ENCODE measurements around the gene SELENOI. TPM values are rescaled to one million over a fixed set of nuclear protein-coding genes. Genes with fewer than 3 reads are reported as not detected.

Gene SELENOI
- total and polyA plus RNA-seq, 2 donors (not counting 3 experiments of a cell fraction or from before 2014, with no cell fraction given): 10.8 to 25.3 TPM

- no peak overlapping the region for H3K27ac ChIP-seq (ENCODE audit: insufficient read depth, low read depth, low read length)
- intact Hi-C loops (cut with micrococcal nuclease) (no loop called here), dilution Hi-C loops (cut with MboI; ENCODE audit: extremely low pct_ligation_motif_present, low sequenced_read_pairs) (no loop called here)
- H3K9me3 ChIP-seq (replicated peaks; ENCODE audit: control insufficient read depth, insufficient read depth, low read length): no peaks in the 10 kb centered on the region
- H3K4me3 ChIP-seq (replicated peaks in 1 of 3; ENCODE audit: insufficient read depth in 1 of 3, low read depth in 1 of 3, low read length in 3 of 3): no peak overlapping the region
- CTCF ChIA-PET: interaction anchor here (1.2 to 1.4 kb wide), 2 partner anchors 8 to 12 kb away, joined by 3 read pairs; no protein-coding TSS in a partner anchor
- no peaks in the 10 kb centered on the region for H3K9me1 ChIP-seq (replicated peaks; ENCODE audit: control insufficient read depth, extremely low read depth, insufficient read depth, low read length)
- TF ChIP-seq POLR2AphosphoS5 (IDR thresholded peaks at IDR 0.05; ENCODE audit: insufficient read depth, low read depth, low read length): no peak
- DNase-seq (ENCODE audit: low read depth, low spot score): no peak
- POLR2A ChIA-PET: no interaction called here
- peaks cover 2 to 6% of the 10 kb centered on the region in 2 experiments for H3K36me3 ChIP-seq (ENCODE audit: control insufficient read depth in 2 of 2, extremely low read depth in 1 of 2, insufficient read depth in 2 of 2, low read length in 2 of 2)
- H3K27me3 ChIP-seq (ENCODE audit: control insufficient read depth in 2 of 2, insufficient read depth in 2 of 2, low read length in 2 of 2): no peaks in the 10 kb centered on the region
- peaks cover 2% of the 10 kb centered on the region for H3K79me2 ChIP-seq (ENCODE audit: control insufficient read depth, insufficient read depth, low read length)
- no peaks in the 10 kb centered on the region for H4K20me1 ChIP-seq (replicated peaks; ENCODE audit: control insufficient read depth, extremely low read depth, insufficient read depth, low read length)
- no peak for FAIRE-seq
- no peak overlapping the region for H2AFZ ChIP-seq (ENCODE audit: low read depth, low read length)
- no peaks in the 10 kb centered on the region for H3K4me1 ChIP-seq (ENCODE audit: control insufficient read depth, extremely low read depth, insufficient read depth, low read length)
- no peak overlapping the region for H3K4me2 ChIP-seq (ENCODE audit: insufficient read depth, low read length)
- BruUV-seq (replicated peaks): no TSS peak
- H3K9ac ChIP-seq (replicated peaks; ENCODE audit: extremely low read depth, insufficient read depth, low read length): no peak overlapping the region
Observed at GRCh38 chr2:26376799-26377198, 30.9 kb downstream of the SELENOI start.

- dilution Hi-C loops (cut with MboI; ENCODE audit: extremely low pct_ligation_motif_present, low sequenced_read_pairs): no loop called here
- H3K4me2 ChIP-seq (ENCODE audit: insufficient read depth, low read length): no peak overlapping the region
- BruUV-seq (replicated peaks): no TSS peak
- H3K4me1 ChIP-seq (ENCODE audit: control insufficient read depth, extremely low read depth, insufficient read depth, low read length): no peaks in the 10 kb centered on the region
- no peaks in the 10 kb centered on the region for H3K9me3 ChIP-seq (replicated peaks; ENCODE audit: control insufficient read depth, insufficient read depth, low read length)
- POLR2A ChIA-PET: no interaction called here
- H2AFZ ChIP-seq (ENCODE audit: low read depth, low read length): no peak overlapping the region
- intact Hi-C loops (cut with micrococcal nuclease): no loop called here
- H3K36me3 ChIP-seq (ENCODE audit: control insufficient read depth in 2 of 2, extremely low read depth in 1 of 2, insufficient read depth in 2 of 2, low read length in 2 of 2): peaks cover 0 to 4% of the 10 kb centered on the region in 2 experiments
- DNase-seq (ENCODE audit: low read depth, low spot score) (no peak), FAIRE-seq (no peak)
- H4K20me1 ChIP-seq (replicated peaks; ENCODE audit: control insufficient read depth, extremely low read depth, insufficient read depth, low read length): no peaks in the 10 kb centered on the region
- H3K9me1 ChIP-seq (replicated peaks; ENCODE audit: control insufficient read depth, extremely low read depth, insufficient read depth, low read length): no peaks in the 10 kb centered on the region
- no peaks in the 10 kb centered on the region for H3K27me3 ChIP-seq (ENCODE audit: control insufficient read depth in 2 of 2, insufficient read depth in 2 of 2, low read length in 2 of 2)
- no peak overlapping the region for H3K27ac ChIP-seq (ENCODE audit: insufficient read depth, low read depth, low read length)
- no peak for TF ChIP-seq POLR2AphosphoS5 (IDR thresholded peaks at IDR 0.05; ENCODE audit: insufficient read depth, low read depth, low read length)
- no peak for TF ChIP-seq EZH2 (IDR thresholded peaks at IDR 0.05; ENCODE audit: borderline replicate concordance, low read depth, low read length, severe bottlenecking)
- peaks cover 2% of the 10 kb centered on the region for H3K79me2 ChIP-seq (ENCODE audit: control insufficient read depth, insufficient read depth, low read length)
- CTCF ChIA-PET: interaction anchor here (1.4 to 2.0 kb wide), 2 partner anchors 11 to 197 kb away, joined by 4 to 5 read pairs; no protein-coding TSS in a partner anchor
- no peak overlapping the region for H3K9ac ChIP-seq (replicated peaks; ENCODE audit: extremely low read depth, insufficient read depth, low read length)
- H3K4me3 ChIP-seq (replicated peaks in 1 of 3; ENCODE audit: insufficient read depth in 1 of 3, low read depth in 1 of 3, low read length in 3 of 3): no peak overlapping the region
Observed at GRCh38 chr2:26380281-26380680, 34.3 kb downstream of the SELENOI start.
